HG03060 (cell line): Measurements from ENCODE around the gene SCN5A.
"Not testable (repeated sequence)": the region's sequence is repeated elsewhere in the genome, so short reads cannot be mapped to it uniquely, and the experiment has no call there.

ENCODE experiments used
- ATAC-seq: cut with Tn5 transposase; IDR thresholded peaks from one replicate; pipeline ENCODE4 v1.9.1; 2021; ENCODE audit warnings: low read depth, moderate number of reproducible peaks; ENCODE audit not compliant: unreplicated experiment

Gene SCN5A

DNA sequence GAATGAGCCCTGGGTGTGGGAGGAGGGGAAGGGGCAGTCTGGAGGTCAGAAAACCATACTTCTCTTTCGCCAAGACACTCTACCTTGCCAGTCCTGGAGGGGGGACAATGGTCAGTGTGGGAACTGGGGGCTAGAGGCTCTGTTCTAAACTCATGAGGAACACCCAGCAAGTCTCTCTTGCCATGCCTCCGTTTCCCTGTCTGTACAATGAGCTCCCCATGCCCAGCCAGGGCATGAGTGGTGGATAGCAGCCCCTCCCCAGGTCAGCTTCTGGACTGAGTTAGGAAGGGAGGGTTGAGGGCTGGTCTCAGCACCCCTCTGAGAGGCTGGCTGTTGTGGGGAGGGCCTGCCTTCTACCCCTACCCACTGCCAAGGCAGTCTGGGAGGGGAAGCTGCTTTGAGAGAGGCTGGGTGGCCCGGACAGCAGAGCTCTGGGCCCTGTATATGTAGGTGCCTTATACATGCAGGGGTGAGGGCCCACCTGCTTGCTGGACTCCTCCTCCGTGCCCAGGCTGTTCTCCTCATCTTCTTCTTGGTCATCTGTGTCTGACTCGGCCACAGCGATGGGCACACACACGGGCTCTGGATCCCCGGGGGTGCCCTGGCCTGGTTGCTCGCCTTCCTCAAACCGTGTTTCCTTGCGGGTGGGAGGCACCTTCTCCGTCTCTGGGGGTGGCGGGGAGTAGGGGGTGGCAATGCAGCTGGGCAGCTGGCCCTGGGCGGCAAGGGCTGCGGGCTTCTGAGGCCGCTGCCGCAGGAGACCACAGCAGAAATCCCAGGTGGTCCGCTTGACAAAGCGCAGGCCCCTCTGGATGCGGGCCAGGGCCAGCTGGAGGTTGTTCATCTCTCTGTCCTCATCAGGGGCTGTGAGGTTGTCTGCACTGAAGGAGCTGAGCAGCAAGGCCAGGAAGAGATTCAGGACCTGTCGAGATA lies 68.8 kb downstream of the SCN5A start:
- no peak for ATAC-seq

DNA sequence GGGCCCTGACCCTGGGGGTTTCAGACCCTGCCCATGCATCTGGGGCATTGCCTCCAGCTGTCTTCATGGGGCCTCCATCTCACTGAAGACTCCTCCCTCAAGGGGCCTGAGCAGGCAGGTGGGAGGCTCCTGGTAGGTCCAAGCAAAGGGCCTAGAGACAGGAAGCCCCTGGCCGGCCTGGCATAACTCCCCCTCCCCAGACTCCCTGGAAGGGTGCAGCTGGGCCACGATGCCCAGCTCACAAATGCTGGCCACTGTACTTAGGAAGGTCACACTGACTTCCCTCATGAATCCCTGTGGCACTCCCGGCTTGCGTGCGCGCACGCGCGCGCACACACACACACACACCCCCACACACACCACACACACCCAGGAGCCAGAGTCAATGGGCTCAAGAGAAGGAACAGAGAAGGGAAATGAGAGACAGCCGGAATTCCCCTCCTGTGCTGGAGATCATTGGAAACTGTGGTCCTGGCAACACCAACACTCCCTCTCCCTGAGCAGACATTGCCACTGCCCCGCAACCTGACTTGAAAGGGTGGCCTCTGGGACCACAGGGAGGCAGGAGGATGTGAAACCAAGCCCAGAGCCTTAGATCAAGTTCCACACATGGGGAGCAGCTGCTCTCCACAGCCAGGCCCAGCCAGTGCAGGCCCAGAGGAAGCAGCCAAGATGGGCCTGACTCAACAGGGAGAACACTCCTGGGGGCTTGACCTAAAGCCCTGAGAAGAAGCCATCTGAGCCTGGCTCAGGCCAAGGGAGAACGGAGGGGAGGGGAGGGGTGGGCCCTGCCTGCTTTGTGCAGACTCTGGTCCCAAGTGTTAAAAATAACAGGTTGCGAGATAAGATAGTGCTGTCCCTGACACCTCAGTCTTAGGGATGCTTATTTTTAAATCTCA lies 69.7 kb downstream of the SCN5A start:
- no peak for ATAC-seq

DNA sequence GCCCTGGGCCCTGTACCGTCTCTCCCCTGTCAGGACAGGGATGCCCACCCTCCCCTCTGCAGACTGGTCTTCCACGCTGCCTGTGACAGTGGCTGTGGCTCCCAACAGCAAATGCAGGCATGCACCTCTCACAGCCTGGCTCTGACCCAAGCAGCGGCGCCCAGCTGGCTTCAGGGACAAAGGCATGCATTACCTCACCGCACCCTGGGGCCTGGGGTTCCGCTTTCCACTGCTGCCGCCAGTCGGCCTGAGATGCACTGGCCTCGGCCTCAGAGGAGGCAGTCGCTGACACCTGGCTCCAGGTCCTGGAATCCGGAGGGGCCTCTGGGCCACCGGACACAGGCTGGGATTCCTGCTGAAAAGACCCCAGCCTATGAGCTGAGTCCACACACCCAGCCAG lies 70.3 kb downstream of the SCN5A start:
- ATAC-seq: no peak

DNA sequence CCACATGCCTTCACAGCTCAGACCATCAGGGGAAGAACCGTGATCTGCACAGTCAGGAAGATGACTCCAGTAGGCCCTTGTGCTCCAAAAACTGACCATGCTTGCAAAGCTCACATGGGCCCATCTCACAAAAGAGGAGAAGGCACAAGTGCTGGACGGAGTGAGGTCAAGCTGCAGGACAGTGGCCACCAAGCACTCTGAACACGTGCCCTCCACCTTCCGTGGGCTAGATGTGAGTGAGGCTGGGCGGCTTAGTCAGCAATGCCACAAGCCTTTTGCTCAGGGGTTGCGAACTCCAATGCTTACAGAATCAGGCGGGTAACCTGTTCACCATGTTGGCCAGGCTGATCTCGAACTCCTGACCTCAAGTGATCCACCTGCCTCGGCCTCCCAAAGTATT lies 70.9 kb downstream of the SCN5A start:
- no peak for ATAC-seq

DNA sequence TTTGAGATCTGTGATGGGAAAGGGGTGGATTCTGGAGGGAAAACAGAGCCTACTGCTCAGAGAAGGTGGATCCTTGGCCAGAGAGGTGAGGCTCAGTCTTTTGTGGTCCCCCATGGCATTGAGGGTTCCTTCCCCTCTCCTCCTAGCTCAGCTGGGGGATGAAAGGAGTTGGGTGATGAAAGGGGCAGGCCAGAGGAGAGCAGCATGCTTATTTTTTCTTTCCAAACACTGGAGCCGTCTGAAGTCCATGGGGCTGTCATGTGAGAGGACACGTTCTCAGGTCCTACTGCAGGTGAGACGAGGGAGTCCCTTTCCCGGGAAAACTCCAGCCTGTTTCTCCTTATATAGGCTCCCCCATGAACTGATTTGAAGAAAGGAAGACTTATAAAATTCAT lies 71.4 kb downstream of the SCN5A start:
- no peak for ATAC-seq

DNA sequence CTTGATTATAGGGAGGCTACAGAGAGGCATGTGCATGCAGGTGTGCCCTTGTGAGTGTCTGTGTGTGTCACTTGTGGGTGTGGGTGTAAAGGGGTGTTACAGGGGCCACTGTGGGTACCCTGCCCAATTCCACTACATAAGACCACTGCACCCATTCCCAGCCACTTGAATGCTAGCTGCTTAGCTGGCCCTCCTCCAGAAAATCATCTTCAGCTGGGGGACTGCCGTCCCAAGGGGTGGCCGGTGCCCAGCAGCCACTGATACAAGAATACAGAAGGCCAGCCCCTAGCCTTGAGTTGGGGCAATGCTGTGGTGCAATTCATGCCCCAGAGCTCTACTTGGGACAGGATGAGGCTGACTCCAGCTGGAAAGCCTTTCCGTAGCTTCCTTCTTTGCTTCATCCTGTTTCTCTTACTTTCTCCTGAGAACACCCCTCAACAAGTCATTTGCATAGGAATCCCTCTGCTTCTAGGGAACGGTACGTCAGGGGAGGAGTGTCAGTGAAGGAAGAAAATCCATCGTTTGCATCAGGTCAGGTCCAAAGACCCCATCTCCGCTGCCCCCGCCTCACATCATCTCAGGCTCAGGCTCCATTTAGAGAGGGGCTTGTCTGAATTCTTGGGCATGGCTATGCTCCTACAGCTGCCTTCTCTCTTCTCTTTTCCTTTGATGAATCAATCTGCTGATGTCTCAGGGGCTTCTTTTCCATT lies 72.0 kb downstream of the SCN5A start:
- ATAC-seq: no peak

DNA sequence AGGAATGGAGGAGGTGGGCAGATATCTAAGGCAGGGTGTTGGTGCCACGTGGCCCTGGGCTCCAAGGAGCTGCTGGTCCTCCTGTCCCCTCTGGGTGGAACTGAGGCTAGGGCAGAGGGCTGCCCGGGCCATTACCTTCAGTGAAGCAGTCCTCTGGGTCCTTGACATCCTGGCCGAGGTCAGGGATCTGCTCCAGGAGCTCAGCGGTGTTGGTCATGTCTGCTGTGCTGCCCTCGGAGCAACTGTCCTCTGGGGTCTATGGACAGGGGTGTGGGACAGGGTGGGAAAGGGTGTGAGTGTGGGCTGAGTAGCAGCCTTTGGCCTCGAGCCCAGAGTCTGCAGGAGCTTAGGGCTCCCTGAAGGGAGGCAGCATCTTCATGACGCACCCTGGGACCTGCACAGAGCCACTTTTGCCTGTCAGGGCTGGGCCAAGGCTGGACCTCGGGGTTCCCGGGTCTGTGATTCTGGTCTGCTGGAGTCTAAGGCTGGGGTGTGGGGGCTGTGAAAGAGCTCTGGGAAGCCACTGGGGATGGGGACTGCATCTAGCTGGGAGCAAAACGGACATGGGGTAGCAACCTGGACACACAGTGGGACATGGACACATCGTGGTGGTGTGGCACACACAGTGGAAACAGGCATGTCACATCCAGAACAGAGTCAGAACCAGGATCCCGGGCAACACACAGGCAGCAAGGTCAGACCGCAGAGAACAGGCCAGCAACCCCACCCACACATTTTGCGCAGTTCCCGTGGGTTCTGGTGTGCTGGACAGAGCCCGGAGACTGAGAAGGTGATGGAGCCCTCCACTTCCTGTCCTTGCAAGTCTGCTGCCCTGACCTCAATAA lies 72.7 kb downstream of the SCN5A start:
- ATAC-seq: no peak

DNA sequence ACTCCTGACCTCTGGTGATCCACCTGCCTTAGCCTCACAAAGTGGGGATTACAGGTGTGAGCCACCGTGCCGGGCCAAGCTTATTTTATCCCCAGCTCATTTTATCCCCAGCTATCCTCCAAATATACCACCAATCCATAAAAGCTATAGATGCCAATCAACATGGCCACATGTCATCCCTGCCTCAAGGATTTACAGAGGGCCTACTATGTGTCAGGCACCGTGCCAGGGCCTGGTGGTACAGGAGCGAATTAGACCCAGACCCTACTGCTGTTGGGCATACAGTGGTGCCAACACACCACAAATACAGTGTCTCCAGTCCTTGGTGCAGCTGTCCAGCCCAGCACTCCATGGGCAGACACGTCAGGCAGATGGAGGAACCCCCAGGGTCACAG lies 73.4 kb downstream of the SCN5A start:
- ATAC-seq: no peak

DNA sequence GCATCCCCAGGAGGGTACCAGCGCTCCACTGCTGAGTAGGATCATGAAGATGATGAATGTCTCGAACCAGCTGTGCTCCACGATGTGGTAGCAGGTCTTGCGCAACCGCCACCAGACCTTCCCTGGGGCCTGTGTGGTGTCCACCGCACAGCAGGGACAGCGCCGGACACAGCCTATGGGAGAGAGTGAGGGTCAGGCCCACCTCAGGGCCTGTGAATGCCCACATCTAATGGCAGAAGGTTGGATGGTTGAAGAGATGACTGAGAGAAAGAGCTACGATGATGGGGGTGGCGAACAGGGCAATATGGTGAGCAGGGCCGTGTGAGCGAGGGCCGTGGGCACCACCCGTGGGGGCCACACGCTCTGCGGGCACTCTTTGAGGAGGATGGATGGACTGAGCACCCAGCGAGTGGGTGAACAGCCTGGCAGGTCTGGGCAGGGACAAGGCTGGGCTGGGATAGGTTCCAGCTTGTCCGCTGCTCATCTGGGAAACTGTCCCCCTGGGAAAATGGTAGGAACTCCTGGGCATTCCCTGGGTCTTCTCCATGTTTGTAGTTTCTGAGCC lies 74.1 kb downstream of the SCN5A start:
- no peak for ATAC-seq

DNA sequence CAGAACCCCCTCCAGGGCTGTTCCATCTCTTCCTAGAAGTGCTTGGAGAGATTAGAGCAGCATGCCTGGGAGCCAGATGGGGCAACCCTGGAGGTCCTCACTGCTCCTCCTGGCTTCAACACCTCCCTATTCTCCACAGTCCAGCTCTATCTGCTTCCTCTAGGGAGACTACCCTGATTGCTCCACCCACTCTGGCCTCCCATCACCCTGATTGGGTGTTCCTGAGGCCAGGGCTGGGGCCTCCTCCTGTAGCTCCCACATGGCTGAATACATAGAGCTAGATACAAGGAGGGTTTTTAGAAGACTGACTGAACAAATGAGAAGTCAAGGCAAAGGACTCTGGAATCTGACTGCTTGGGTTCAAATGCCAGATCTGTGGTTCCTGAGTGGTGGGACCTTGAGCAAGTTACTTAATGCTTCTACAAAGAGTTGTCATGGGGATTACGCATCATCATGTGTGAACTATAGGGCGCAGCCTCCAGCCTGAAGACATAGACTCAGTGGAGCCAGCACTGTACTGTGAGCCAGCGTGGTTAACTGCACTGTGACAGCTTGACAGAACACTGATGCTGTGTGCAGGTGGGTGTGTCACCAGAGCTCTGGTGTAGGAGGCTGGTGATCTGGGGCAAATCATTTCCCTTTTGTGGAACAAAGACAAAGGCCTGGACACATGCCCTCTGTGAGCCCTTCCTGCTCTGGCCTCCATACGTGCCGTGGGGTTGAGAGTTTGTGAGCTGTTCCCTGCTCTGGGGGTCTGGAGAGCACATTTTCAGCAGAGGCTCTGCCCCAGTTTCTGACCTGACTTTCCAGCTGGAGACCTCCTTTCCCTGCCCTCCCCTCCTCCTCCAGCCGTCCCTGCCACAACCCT lies 74.8 kb downstream of the SCN5A start:
- ATAC-seq: no peak

DNA sequence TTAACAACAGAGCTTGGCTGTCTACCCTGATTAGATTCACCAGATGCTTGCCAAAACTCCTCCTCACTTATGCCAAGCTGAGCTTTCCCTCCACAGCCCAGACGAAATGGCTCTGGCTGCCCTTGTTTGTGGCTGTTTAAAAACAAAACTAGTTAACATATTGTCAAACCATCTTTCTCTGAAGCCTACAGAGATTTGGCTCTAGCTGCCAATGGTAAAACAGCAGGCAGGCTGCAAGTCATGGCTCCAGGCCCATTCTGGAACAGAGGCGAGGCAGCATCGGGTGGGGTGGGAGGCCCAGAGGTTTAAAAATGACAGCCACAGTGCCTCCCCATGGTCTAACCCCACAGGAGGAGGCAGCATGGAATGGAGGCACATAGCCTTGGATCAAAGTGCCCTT lies 75.9 kb downstream of the SCN5A start:
- no peak for ATAC-seq

DNA sequence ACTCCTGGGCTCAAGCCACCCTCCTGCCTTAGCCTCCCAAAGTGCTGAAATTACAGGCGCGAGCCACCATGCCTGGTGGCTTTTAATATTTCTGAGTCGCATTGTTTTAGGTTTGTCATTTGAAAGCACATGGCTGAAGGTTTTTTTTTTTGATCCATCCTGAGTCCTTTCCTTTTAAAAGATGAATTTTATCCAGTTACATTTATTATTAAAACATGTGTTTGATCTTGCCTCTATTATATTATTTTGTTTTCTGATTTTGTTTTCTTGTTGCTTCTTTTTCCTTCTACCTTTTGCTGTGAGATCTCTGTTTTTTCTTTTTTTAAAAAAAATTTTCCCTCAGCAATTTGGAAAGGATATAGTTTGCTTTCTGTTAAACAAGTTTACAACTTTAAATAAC lies 76.4 kb downstream of the SCN5A start:
- no peak for ATAC-seq

DNA sequence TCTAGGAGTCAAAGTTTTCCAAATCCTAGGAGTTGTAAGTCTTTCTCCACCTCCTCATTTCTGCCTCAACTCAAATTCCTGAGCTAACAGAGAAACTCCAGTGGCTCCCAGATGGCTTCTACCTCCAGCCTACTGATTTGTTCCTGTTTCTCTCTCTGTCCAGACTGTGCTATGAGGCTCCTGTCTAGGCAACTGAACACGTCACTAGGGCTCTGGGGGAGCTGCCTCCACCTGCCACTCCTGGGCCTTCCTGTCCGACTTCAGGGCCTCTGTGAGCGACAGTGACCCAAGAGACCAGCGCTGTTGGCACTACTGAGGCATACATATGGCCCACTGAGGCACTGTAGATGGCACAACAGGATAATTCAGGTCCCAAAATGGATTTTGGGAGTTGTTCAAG lies 82.0 kb downstream of the SCN5A start:
- no peak for ATAC-seq

DNA sequence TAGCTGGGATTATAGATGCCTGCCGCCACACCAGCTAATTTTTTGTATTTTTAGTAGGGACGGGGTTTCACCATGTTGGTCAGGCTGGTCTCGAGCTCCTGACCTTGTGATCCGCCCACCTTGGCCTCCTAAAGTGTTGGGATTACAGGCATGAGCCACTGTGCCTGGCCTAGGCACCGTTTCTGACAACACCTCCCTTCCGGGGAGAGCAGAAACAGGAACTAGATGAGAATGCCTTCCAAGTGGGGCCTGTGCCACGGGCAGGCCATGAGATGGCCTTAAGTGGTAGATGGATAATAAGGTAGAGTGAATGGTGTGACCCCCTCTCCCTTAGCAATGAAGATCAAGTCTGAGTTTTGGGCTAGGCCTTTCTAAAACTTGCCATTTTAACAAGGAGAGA lies 82.7 kb downstream of the SCN5A start:
- ATAC-seq: not testable (repeated sequence)

DNA sequence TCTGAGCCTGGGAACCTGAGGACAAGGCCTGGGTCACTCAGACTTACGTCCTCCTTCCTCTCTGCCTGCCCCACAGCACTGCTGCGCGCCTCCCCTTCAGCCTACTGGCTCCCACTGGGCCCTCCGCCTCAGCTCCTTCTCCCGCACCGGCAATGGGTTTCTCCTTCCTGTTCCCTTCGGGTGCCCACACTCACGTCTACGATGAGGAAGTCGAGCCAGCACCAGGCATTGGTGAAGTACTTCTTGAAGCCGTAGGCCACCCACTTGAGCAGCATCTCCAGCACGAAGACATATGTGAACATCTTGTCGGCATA lies 83.3 kb downstream of the SCN5A start:
- no peak for ATAC-seq

DNA sequence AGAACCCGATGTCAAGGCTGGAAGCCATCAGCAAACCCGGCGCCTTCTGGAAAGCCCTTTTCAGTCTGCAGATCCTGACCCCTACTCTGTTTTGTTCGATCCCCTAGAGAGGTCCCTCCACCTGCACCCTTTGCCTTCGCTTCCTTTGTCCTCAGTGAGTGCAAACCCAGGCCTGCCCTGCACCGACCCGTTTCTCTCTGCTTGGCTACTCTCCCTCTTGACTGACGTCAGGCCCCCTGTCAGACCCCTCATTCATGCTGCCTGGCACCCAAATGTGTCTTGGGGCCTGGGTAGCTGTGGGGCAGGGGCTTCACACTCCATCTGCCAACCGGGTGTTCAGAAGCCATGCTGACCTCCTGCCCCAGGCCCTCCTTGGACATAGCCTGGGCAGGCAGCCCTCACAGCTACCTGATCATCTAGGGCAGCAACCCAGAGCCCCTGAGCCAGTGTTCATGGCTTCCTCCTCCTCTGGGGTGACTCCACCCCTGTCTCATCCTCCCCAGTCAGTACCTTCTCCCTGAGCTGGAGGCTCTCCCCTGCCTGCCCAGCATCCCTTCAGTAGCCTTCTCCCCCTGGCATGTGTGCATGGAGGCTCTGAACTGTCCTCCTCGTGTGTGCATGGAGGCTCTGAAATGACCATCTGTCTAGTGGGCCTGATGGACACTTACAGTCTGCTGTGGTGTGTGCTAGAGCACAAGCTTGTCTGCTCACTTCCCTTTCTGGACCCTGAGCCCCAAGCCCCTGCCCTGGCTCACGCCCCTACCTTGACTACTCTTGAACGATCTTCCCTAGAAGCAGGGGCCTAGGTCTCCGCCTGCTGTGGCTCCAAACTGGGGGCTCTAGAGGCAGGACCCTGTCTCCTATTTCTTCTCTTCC lies 83.9 kb downstream of the SCN5A start:
- no peak for ATAC-seq

DNA sequence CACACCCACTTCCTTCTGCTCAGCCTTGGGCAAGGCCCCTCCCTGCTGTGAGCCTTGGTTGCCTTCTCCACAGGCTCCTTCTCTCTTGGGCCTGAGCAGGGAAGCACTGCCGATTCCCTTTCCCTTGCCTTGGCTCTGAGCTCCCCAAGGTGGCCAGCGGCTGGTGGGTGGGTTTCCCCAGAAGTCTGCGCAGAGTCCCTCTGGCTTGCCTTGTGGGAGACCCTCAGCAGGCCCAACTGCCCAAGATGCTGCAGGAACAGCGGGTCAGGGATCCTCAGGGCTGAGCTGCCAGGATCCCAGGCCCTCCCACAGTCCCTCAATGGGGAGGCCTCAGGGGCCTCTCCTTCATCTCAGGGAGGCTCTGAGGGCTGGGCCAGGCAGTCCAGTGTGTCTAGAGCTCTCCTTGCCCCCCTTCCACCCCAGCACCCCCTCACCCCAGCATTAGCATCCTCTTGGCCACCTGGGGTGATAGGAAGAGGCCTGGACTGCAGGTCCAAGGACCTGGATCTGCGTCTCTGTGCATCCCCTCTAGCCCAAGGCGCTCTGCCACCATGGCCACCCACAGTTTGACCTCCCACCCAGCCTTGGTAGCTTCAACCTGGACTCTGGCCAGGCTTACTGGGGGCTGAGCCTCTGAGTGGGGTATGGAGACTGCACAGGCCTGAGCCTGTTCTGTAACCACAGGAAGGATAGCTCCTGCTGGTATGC lies 84.7 kb downstream of the SCN5A start:
- ATAC-seq: no peak
